ENCODE measurements around the gene TM4SF1.

TM4SF1 gene, protein sequence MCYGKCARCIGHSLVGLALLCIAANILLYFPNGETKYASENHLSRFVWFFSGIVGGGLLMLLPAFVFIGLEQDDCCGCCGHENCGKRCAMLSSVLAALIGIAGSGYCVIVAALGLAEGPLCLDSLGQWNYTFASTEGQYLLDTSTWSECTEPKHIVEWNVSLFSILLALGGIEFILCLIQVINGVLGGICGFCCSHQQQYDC

DNA sequence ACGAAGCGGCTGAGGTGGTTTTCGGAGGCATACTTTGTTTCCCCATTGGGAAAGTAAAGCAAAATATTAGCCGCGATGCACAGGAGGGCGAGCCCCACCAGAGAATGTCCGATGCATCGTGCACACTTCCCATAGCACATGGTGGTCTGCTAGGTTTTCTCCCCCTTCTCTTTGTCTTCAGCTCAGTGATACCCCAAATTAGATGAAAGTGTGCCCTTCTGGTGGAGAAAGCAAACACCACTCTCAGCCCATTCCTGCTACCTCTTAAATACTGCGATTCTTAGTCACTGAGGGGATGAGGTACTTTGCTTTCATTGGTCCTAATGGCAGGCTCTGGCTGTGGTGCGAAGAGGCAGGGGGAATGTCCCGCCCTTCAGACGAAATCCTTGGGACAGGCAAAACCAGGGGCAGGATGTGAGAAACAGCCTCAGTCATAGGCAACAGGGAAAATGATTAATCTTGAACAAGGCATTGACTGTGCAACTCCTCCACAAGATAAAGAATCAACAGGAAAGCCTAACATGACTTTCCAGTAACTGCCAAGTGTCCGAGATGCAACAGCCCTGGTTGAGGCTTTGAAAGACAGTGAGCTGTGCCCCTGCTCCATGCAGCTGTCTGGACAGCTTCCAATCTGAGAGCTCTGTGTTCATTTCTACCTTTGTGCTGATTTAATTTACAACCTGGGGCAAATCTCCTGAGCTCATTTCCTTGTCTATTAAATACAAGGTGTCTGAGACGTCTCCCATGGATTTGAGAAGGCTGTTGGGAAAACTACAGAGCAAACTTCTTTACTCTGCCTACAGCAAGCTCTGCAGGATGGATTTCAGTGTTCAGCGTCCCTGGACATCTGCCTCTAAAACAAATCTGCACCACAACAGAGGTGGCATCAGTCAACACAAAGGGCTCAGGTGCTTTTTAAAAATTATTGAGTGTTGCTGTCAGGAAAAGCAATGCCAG is at the start of gene TM4SF1:
TM4SF1 (minus strand) TSS at position 242 of the 957 bp plus-strand sequence; CDS start at position 140, 102 bp downstream.
- in situ Hi-C loops (cut with HindIII; ENCODE audit: low sequenced_read_pairs): no loop called here

DNA sequence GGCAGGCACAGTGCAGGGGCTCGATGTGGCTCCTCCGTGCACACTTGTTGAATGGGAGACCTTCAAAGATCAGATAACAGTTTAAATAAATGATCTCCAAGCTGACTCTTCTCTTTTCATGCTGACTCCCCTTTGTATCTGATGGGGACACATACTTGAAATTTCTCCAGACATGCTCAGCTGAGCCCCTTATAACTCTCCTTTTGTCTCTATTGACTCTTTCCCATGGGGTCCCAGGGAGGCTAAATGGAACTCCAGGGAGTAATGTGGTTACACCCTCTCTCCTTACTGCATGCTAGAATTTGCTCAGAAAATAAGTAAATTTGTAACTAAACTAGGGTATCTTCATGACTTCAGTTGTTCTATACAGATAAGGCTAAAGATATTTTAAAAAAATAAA is 48.9 kb upstream of the TM4SF1 start:
- in situ Hi-C loops (cut with HindIII; ENCODE audit: low sequenced_read_pairs): no loop called here

GRCh38 chr3:149424918-149425317 is 47.5 kb upstream of the TM4SF1 start:
- in situ Hi-C loops (cut with HindIII; ENCODE audit: low sequenced_read_pairs): no loop called here

GRCh38 chr3:149421764-149422163 is 44.3 kb upstream of the TM4SF1 start:
- in situ Hi-C loops (cut with HindIII; ENCODE audit: low sequenced_read_pairs): no loop called here

DNA sequence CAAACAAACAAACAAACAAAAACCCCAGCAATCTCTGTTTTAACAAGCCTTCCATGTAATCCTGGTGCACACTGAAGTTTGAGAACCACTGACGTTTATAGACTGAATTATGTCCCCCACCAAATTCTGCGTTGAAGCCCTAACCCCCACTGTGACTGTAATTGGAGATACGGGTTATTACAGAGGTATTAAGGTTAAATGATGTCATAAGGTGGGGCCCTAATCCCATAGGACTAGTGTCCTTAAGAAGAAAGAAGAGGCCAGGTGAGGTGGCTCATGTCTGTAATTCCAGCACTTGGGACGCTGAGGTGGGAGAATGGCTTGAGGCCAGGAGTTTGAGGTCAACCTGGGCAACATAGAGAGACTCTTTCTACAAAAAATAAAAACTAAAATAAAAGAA is 42.4 kb upstream of the TM4SF1 start:
- in situ Hi-C loops (cut with HindIII; ENCODE audit: low sequenced_read_pairs): no loop called here

DNA sequence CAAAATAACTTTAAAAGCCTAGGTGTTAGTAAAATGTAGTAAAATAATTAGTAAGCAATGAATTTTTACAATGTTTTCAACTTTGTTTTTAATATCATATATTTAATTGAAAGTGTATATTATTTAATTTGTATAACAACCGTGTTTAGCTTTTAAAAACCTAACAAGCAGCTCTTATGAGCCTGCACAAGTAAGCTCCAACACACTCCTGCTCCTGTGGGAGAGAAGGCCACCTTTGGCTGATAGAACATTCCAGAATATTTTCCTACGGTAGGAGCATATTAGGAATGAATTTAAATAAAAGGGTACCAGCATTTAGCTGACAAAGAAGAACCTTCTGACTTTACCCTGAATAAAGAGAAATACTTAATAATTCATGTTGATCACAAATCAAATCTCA is 40.3 kb upstream of the TM4SF1 start:
- in situ Hi-C loops (cut with HindIII; ENCODE audit: low sequenced_read_pairs): no loop called here

- in situ Hi-C loops (cut with HindIII; ENCODE audit: low sequenced_read_pairs): no loop called here
Observed at GRCh38 chr3:149417174-149417573, 39.7 kb upstream of the TM4SF1 start.

DNA sequence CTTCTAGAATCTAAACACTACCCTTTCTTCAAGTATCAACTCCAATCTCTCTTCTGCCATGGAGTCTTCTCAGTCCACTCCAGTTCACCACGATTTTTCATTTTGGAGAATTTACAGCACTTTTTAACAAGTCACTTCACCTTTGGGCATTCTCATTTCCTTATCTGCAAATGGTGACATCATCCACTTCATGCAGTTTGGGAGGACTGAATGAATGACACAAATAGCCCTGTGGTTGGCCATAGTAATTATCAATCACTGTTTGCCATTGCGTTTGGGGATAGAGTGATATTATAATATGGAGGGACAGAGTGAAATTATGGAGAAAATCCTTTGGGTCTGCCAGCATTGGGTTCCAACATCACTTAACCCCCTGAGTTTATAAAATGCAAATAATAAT is 38.0 kb upstream of the TM4SF1 start:
- in situ Hi-C loops (cut with HindIII; ENCODE audit: low sequenced_read_pairs): no loop called here

DNA sequence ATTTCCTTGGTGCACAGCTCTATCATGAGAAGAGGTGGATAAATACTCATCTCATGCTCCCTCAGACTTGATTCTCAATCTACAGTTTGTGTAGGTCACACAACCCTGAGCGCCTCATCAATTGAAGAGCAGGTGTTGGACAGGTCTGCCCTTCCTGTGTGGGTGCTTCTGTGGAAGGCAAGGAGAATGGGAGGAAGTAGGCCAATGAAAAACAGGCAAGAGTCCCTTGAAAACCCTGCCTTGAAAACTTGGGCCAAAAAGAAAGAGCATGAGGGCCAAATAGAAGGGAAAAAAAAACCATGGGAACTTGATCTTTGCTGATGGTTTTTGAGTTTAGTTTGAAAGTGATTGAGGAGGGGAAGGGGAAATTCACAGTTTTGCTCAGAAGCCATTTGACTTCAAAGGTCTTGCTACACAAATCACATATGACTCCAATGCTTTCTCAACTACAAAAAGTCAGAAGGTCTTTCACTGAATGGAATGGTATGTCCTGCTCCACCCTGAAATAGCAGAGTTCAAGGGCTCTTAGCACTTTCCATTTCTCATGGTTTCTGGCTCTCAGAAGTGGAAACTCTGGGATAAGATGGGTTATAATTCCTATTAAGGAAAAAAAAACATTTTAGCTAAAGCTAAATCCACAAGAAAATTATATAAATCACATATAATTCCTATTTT is 37.2 kb upstream of the TM4SF1 start:
- in situ Hi-C loops (cut with HindIII; ENCODE audit: low sequenced_read_pairs): no loop called here

DNA sequence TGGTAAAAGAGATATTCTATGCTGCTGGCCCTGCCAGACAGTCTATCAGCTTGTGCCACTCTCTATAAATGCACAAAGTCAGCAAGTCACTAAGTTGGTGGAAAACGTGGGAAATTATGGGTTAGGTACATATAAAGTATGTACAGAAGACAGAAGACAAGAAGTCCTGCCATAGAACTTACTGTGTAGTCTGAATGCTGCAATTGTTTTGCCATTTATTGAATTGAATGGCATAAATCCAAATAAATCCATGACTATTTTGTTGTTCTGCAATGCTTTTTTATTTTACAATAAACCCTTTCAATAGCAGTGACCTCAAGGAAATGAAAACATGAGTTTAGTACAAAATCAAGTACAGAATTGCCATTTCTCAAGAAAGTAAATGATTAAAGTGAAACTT is 34.1 kb upstream of the TM4SF1 start:
- in situ Hi-C loops (cut with HindIII; ENCODE audit: low sequenced_read_pairs): no loop called here

DNA sequence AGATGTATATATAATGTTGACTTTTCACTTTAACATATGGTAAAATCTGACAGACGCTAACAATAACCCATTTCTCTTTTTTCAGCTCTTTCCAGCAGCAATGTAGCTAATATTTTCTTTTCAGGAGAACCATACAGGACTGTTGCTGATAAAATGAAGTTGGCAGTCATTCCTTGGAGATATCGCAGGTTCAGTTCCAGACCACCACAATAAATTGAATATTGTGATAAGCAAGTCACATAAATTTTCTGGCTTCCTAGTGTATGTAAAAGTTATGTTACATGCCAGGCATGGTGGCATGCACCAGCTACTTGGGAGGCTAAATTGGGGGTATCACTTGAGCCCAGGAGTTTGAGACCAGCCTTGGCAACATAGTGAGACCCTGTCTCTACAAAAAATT is 31.9 kb upstream of the TM4SF1 start:
- in situ Hi-C loops (cut with HindIII; ENCODE audit: low sequenced_read_pairs): no loop called here

GRCh38 chr3:149407898-149408297 is 30.4 kb upstream of the TM4SF1 start:
- in situ Hi-C loops (cut with HindIII; ENCODE audit: low sequenced_read_pairs): no loop called here

GRCh38 chr3:149406244-149406752 is 28.8 kb upstream of the TM4SF1 start:
- in situ Hi-C loops (cut with HindIII; ENCODE audit: low sequenced_read_pairs): no loop called here

DNA sequence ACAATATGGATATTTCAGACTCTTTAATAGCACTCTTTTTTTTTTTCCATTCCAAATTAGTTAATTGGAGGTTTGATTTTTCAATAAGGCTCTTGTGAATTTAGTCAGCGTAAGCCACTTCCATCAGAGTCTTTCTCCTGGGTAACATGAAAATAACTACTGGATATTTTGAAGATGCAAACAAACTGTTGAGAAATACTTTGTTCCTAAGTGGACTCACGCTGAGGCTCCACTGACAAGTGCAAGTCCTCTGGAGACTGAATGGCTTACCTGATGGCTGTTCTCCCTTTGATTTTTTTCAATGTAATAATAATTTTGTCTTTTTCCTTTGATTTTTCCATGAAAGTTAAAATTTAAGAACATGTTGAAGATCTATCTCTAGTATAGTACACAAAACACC is 26.0 kb upstream of the TM4SF1 start:
- in situ Hi-C loops (cut with HindIII; ENCODE audit: low sequenced_read_pairs): no loop called here

DNA sequence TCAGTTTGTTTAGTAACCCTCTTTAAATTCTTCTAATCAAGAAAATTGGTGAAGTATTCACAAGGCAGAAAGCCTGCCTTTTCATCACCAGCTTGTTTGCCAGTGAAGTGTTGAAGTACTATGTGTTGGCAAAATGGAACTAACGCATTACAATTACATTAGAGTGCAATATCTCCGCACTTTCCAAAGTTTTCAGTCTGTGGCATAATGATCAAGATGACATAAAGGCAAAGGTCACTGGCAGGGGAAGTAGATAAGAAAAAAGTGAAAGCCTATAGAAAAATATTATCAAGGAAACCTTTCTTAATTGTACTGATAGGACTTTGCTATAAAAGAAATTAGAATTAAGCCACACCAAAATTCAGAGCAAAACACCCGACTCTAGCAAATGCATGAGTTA is 25.0 kb upstream of the TM4SF1 start:
- in situ Hi-C loops (cut with HindIII; ENCODE audit: low sequenced_read_pairs): no loop called here

DNA sequence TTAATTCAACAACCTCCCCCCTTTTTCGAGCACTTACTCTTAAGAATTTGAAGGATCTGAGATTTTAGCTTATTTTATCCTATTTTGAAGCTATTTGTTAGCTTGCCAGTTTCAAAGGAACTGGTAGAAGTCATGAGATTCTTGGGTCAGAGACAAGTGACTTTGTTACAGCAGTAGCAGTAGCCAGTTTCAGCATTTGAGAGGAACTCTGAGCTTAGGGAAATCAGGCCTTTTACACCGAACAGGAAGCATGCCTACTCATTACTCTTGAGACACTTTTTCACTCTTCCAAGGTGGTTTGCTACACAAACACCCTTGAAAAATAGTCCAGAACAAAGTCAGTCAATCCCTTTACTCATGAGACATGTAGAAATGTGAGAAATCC is 24.5 kb upstream of the TM4SF1 start:
- in situ Hi-C loops (cut with HindIII; ENCODE audit: low sequenced_read_pairs): no loop called here

- in situ Hi-C loops (cut with HindIII; ENCODE audit: low sequenced_read_pairs): no loop called here
Observed at GRCh38 chr3:149401212-149401925, 23.9 kb upstream of the TM4SF1 start.

- in situ Hi-C loops (cut with HindIII; ENCODE audit: low sequenced_read_pairs): no loop called here
Observed at GRCh38 chr3:149400645-149401044, 23.2 kb upstream of the TM4SF1 start.

- in situ Hi-C loops (cut with HindIII; ENCODE audit: low sequenced_read_pairs): no loop called here
Observed at GRCh38 chr3:149398296-149398695, 20.8 kb upstream of the TM4SF1 start.

DNA sequence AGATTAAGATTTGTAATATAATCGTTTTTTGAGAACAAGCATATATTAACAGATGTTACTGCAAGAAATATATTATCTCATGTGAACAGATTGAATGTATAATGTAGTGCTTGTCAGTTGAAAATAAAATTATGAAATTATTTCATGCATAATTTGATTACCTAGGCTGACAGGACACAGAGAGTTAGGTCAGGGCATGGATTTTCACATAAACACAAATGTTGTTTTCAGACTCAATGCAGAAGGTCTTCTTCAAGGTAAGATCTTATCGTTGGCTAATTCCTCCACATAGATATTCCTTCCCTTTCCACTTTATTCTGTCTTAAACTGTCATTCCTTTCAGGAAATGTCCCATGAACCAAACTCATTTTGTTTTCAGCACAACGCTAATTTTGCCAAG is 20.1 kb upstream of the TM4SF1 start:
- in situ Hi-C loops (cut with HindIII; ENCODE audit: low sequenced_read_pairs): no loop called here

DNA sequence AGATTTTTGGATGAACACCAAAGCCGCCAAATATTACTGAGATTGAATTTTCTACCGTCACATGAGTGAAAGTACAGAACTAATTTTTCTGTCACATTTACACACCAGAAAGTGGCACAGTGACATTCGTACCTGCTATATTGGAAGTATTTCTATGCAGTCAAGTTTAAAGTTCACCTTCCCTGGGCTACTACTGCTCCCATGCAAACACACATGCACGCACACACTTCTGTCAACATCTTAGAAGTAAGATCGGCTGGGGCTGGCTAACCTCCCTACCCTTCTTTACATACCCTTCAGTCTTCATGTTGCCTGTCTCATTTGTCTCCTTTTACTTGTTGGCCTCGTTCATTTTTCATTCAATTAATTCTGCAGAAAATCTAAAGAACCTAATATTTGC is 19.0 kb upstream of the TM4SF1 start:
- in situ Hi-C loops (cut with HindIII; ENCODE audit: low sequenced_read_pairs): no loop called here
